Measurements from ENCODE around the gene URI1. TPM values are rescaled to one million over a fixed set of nuclear protein-coding genes. Genes with fewer than 3 reads are reported as not detected.

URI1 gene
- total and polyA plus RNA-seq, 2 of the 8 experiments (the other 6 are each of a cell fraction or from before 2014, with no cell fraction given): 27.7 to 64.3 TPM

- Histone ChIP-seq H3K79me1 (ENCODE audit: low read depth, low read length) (peaks cover 3% of the 10 kb centered on the region; the same call in 1 of the 2 replicates), H3K36me3 (ENCODE audit: control insufficient read depth in 2 of 4, insufficient read depth in 4 of 4, low read length in 3 of 4) (no peaks in the 10 kb centered on the region), H3K4ac (replicated peaks; ENCODE audit: insufficient read length, low read depth, low read length) (no peak overlapping the region), H3K4me1 (replicated peaks in 1 of 4; ENCODE audit: control insufficient read depth in 3 of 4, insufficient read depth in 4 of 4, low read length in 3 of 4) (no peaks in the 10 kb centered on the region; a peak in 1 of 7 replicates), H3K23me2 (ENCODE audit: low read depth, low read length) (no peaks in the 10 kb centered on the region), H3K23ac (ENCODE audit: insufficient read length) (no peak overlapping the region), H4K20me1 (replicated peaks in 1 of 2; ENCODE audit: control insufficient read depth in 1 of 2, insufficient read depth in 2 of 2, low read length in 2 of 2) (peaks cover 6 to 9% of the 10 kb centered on the region in 2 experiments), H3K27ac (ENCODE audit: low read depth, low read length) (no peak overlapping the region), H2AFZ (ENCODE audit: low read length) (no peak overlapping the region), H3K9me3 (ENCODE audit: insufficient read depth in 2 of 2, low read depth in 1 of 2, low read length in 1 of 2) (0 out of 4 replicates have a peak, but pooled peaks cover 0 to 2% of the 10 kb centered on the region in 2 experiments), H4K8ac (ENCODE audit: extremely low read depth, insufficient read depth, low read length) (no peak overlapping the region), H3K79me2 (ENCODE audit: control insufficient read depth in 1 of 2, insufficient read depth in 2 of 2, low read length in 2 of 2) (peaks cover 3 to 95% of the 10 kb centered on the region in 2 experiments), H3K14ac (ENCODE audit: insufficient read length) (no peak overlapping the region), H2BK5ac (ENCODE audit: low read depth, low read length) (no peak overlapping the region), H2BK12ac (ENCODE audit: low read depth, low read length) (no peak overlapping the region), H2AK5ac (ENCODE audit: low read depth, low read length) (no peak overlapping the region), H3K4me3 (ENCODE audit: extremely low read depth in 1 of 4, insufficient read depth in 2 of 4, low read depth in 3 of 4, low read length in 4 of 4) (no peak overlapping the region), H3K56ac (replicated peaks; ENCODE audit: insufficient read length, low read depth, low read length) (no peak overlapping the region), H2BK20ac (ENCODE audit: low read length) (no peak overlapping the region), H2BK15ac (ENCODE audit: low read length) (no peak overlapping the region), H3K27me3 (replicated peaks in 1 of 4; ENCODE audit: control insufficient read depth in 3 of 4, extremely low read depth in 1 of 4, insufficient read depth in 3 of 4, low read length in 3 of 4) (no peaks in the 10 kb centered on the region), H2BK120ac (replicated peaks; ENCODE audit: low read depth, low read length) (no peak overlapping the region), H4K91ac (replicated peaks; ENCODE audit: insufficient read length, low read length) (no peak overlapping the region), H3K4me2 (ENCODE audit: insufficient read depth in 1 of 2, low read depth in 2 of 2, low read length in 2 of 2) (no peak overlapping the region), H3K18ac (ENCODE audit: extremely low read depth, low read length) (no peak overlapping the region), H4K5ac (ENCODE audit: insufficient read length, low read depth, low read length) (no peak overlapping the region), H3K9ac (replicated peaks in 1 of 4; ENCODE audit: extremely low read depth in 1 of 4, low read depth in 3 of 4, low read length in 3 of 4) (no peak overlapping the region)
- TF ChIP-seq EP300 (IDR thresholded peaks at IDR 0.05; ENCODE audit: borderline replicate concordance in 1 of 2, low read depth in 2 of 2, low read length in 2 of 2): no peak
- no peak for TF ChIP-seq USF2 (IDR thresholded peaks at IDR 0.05; ENCODE audit: low read length)
- TF ChIP-seq JUND (IDR thresholded peaks at IDR 0.05; ENCODE audit: low read length): no peak
- TF ChIP-seq SIX5 (IDR thresholded peaks at IDR 0.05; ENCODE audit: low read depth, low read length): no peak
- TF ChIP-seq FOSL1 (IDR thresholded peaks at IDR 0.05; ENCODE audit: insufficient read depth, low read depth, low read length): no peak
- no peak for TF ChIP-seq CEBPB (IDR thresholded peaks at IDR 0.05; ENCODE audit: low read depth, low read length)
- no peak for TF ChIP-seq RBBP5 (IDR thresholded peaks at IDR 0.05; ENCODE audit: borderline replicate concordance, low read depth, low read length)
- no peak for TF ChIP-seq POU5F1 (IDR thresholded peaks at IDR 0.05; ENCODE audit: low read depth, low read length)
- no peak for TF ChIP-seq NRF1 (IDR thresholded peaks at IDR 0.05; ENCODE audit: low read depth, low read length)
- no peak for TF ChIP-seq MAX (IDR thresholded peaks at IDR 0.05)
- no peak for TF ChIP-seq CBX5 (IDR thresholded peaks at IDR 0.05; ENCODE audit: low read depth, low read length)
- TF ChIP-seq RFX5 (IDR thresholded peaks at IDR 0.05; ENCODE audit: borderline replicate concordance, low read depth, low read length): no peak
- ChIA-PET POLR2A (ENCODE audit: partially characterized antibody) (no interaction called here), CTCF (ENCODE audit: partially characterized antibody) (interaction anchor here (0.9 to 1.2 kb wide), 2 partner anchors 25 to 88 kb away, joined by 3 read pairs; no protein-coding TSS in a partner anchor)
- 89% methylated on average over 4 of the region's 4 CpGs; no CpG with 5 or more reads in 1 of the 2 experiments for WGBS, 2 experiments (ENCODE audit: extremely low coverage in 1 of 2, insufficient coverage in 1 of 2, insufficient read length in 1 of 2, insufficient replicate concordance in 2 of 2, low coverage in 1 of 2, low lambda C conversion rate in 2 of 2, missing lambda C conversion rate in 1 of 2)
- FAIRE-seq: no peak
- DNase-seq (ENCODE audit: low read depth in 1 of 2, low spot score in 2 of 2): no peak
Measured at GRCh38 chr19:29963576-29963975, 21.5 kb downstream of the URI1 start.

Data from H1 (cell line).